ENCODE data around the gene FBXO42. TPM values are rescaled to one million over a fixed set of nuclear protein-coding genes. Genes with fewer than 3 reads are reported as not detected.

Gene FBXO42
- total RNA-seq, 3 donors from 2014 or later = 20.3 to 28.5 (median 26.7) TPM

DNA sequence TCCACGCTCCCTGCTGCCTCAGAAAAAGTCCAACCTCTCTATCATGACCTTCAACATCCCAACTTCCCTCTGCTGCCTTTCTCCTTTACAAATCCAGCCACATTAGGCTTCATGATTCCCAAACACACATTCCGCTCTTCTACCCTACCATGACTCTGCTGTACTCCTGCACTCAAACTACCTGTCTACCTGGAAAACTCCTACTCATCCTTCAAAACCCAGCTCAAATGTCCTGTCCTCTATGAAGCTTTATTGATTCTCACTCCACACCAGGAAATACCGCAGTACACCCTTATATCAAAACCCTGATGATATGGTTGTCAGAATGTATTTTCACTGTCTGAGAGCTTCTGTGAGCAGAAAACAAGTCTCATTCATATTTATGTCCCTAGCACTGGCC is 148.7 kb downstream of the FBXO42 start:
- DNase-seq (ENCODE audit: low spot score in 2 of 2) = no peak
- H3K36me3 ChIP-seq = no peaks in the 10 kb centered on the region
- H3K27ac ChIP-seq = no peak overlapping the region
- H3K4me3 ChIP-seq = no peak overlapping the region
- TF ChIP-seq POLR2A (IDR thresholded peaks at IDR 0.05) = no peak
- TF ChIP-seq, protein P1, sequence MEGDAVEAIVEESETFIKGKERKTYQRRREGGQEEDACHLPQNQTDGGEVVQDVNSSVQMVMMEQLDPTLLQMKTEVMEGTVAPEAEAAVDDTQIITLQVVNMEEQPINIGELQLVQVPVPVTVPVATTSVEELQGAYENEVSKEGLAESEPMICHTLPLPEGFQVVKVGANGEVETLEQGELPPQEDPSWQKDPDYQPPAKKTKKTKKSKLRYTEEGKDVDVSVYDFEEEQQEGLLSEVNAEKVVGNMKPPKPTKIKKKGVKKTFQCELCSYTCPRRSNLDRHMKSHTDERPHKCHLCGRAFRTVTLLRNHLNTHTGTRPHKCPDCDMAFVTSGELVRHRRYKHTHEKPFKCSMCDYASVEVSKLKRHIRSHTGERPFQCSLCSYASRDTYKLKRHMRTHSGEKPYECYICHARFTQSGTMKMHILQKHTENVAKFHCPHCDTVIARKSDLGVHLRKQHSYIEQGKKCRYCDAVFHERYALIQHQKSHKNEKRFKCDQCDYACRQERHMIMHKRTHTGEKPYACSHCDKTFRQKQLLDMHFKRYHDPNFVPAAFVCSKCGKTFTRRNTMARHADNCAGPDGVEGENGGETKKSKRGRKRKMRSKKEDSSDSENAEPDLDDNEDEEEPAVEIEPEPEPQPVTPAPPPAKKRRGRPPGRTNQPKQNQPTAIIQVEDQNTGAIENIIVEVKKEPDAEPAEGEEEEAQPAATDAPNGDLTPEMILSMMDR (IDR thresholded peaks at IDR 0.05) = no peak
- TF ChIP-seq POLR2AphosphoS5 (IDR thresholded peaks at IDR 0.05) = no peak
- no peaks in the 10 kb centered on the region for H3K4me1 ChIP-seq
- H3K9me3 ChIP-seq = no peaks in the 10 kb centered on the region
- intact Hi-C loops (cut with DNase I; ENCODE audit: low total_unique reads) = loop anchor here (10.0 kb wide), 1 partner anchor 669 kb away; no protein-coding TSS in a partner anchor
- no peaks in the 10 kb centered on the region for H3K27me3 ChIP-seq

DNA sequence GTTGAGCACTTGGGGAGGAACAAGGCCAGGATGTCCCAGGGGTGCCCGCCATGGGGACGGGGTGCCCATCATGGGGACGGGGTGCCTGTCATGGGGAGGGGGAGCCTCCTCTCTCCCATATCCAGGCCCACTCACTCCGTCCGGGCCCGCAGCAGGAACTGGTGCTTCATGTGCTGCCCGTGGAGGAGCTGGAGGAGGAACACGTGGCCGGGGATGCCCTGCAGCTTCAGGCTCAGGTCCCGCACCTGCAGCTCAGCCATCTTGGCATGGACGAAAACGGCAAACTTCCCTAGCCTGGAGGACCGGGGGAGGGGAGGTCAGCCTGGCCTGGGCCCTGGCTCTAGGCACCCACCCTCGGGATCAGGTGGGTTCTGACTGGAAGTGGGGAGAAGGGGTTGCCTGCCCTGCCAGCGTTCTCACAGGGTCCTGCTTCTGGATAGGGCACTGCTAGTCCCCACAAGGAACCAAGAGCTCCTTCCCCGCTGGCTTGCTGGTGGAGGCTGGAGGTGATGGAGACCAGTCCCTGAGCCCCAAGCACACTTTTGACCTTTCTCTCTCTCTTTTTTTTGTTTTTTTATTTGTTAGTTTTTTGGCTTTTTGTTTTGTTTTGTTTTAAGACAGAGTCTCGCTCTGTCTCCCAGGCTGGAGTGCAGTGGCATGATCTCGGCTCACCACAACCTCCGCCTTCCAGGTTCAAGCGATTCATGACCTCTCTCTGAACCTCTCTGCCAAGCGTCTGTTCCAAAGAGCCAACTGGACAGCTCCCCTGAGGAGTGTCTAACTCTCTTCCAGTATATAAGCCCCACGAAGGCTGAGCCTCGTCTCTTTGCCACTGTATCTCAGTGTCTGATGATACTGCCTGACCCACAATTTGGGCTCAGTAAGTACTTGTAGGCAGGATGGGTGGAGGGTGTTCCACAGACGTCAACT is 149.7 kb downstream of the FBXO42 start:
- Histone ChIP-seq H3K36me3 (no peaks in the 10 kb centered on the region), H3K4me3 (no peak overlapping the region), H3K4me1 (no peaks in the 10 kb centered on the region), H3K27me3 (no peaks in the 10 kb centered on the region), H3K9me3 (no peaks in the 10 kb centered on the region), H3K27ac (no peak overlapping the region)
- TF ChIP-seq, protein P1 (IDR thresholded peaks at IDR 0.05) = no peak
- intact Hi-C loops (cut with DNase I; ENCODE audit: low total_unique reads) = loop anchor here (10.0 kb wide), 1 partner anchor 668 kb away; no protein-coding TSS in a partner anchor
- no peak for DNase-seq (ENCODE audit: low spot score in 2 of 2)

DNA sequence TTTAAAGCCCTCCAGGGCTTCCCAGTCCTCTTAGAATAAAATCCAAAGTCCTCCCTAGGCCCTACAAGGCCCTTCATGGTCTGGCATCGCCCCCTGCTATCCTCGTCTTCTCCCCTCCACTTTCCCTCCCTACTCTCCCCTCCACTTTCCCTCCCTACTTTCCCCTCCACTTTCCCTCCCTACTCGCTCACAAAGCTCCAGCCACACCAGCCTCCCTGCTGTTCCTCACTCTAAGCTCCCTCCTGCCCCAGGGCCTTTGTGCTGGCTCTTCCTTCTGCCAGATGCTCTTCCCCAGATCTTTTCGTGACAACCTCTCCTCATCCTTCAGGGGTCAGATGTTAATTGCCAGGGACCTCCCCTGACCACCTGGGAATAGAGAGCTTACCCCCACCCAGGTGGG is 152.6 kb downstream of the FBXO42 start:
- Histone ChIP-seq H3K27me3 (no peaks in the 10 kb centered on the region), H3K4me1 (no peaks in the 10 kb centered on the region), H3K9me3 (no peaks in the 10 kb centered on the region), H3K27ac (no peak overlapping the region), H3K36me3 (no peaks in the 10 kb centered on the region), H3K4me3 (no peak overlapping the region)
- intact Hi-C loops (cut with DNase I; ENCODE audit: low total_unique reads) = loop anchor here (10.0 kb wide), 1 partner anchor 665 kb away; no protein-coding TSS in a partner anchor
- TF ChIP-seq POLR2A (IDR thresholded peaks at IDR 0.05) (no peak), POLR2AphosphoS5 (IDR thresholded peaks at IDR 0.05) (no peak)
- TF ChIP-seq, protein P1 (IDR thresholded peaks at IDR 0.05) = no peak
- no peak for DNase-seq (ENCODE audit: low spot score in 2 of 2)

DNA sequence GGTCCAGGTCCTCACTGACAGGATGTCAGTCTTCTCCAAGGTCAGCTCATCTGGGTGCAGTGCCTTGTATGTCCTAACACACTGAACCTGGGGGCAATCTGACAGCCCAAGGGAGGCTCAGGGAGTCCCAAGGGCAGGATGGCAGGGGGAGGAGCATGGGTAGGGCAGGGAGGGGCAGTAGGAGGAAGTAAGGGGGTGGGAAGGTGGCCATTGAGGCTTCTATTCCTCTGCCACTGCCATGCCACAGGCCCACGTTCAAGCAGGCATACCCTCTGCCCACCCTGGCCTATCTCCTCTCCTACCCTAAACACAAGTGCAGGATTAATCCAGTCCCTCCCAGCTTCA is 153.2 kb downstream of the FBXO42 start:
- Histone ChIP-seq H3K4me1 (no peaks in the 10 kb centered on the region), H3K27ac (no peak overlapping the region), H3K4me3 (no peak overlapping the region), H3K9me3 (no peaks in the 10 kb centered on the region), H3K27me3 (no peaks in the 10 kb centered on the region), H3K36me3 (no peaks in the 10 kb centered on the region)
- intact Hi-C loops (cut with DNase I; ENCODE audit: low total_unique reads) = no loop called here
- TF ChIP-seq POLR2AphosphoS5 (IDR thresholded peaks at IDR 0.05) (no peak), POLR2A (IDR thresholded peaks at IDR 0.05) (no peak)
- TF ChIP-seq, protein P1 (IDR thresholded peaks at IDR 0.05) = no peak
- DNase-seq (ENCODE audit: low spot score in 2 of 2) = no peak

DNA sequence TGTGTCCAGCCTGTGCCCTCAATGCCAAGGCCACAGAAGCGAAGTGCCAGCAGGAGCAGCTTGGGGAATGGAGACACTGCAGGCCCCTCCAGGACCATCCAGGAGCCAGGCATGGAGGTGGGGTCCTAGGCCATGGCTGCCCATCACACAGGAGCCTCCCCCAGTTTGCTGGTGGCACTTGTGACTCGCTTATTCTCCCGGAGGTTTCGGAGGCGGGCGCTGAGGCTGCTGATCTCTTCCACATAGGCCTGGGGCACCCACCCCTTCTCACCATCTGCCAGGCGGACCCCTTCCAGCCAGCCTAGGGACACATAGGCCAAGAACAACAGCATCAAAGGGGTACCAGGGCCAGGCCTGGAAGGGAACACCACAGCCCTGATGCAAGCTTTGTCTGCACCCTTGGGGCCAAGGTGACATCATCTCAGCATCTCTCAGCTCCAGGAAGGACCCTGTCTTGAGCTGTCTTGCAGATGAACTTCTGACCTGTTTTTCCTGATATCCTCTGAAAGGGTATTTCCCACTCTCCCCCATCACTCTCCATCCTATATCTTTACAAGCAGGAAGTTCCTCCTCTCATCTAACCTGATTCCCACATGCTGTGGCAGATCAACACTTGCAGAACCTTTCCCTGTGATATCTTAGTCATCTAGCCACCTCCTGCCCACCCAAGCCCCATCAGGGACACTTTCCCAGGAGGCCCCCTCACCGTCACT is 153.7 kb downstream of the FBXO42 start:
- Histone ChIP-seq H3K27me3 (no peaks in the 10 kb centered on the region), H3K36me3 (no peaks in the 10 kb centered on the region), H3K27ac (no peak overlapping the region), H3K4me1 (no peaks in the 10 kb centered on the region), H3K9me3 (no peaks in the 10 kb centered on the region), H3K4me3 (no peak overlapping the region)
- TF ChIP-seq POLR2AphosphoS5 (IDR thresholded peaks at IDR 0.05) = no peak
- no peak for TF ChIP-seq POLR2A (IDR thresholded peaks at IDR 0.05)
- TF ChIP-seq, protein P1 (IDR thresholded peaks at IDR 0.05) = no peak
- no peak for DNase-seq (ENCODE audit: low spot score in 2 of 2)
- intact Hi-C loops (cut with DNase I; ENCODE audit: low total_unique reads) = no loop called here

Data from breast epithelium (tissue), 4 donors.